GM19043 (cell line): ENCODE measurements around the gene CRACR2B.

ENCODE experiments used
- ATAC-seq: cut with Tn5 transposase; IDR thresholded peaks from one replicate; pipeline ENCODE4 v1.9.1; 2021; ENCODE audit warnings: low read depth; ENCODE audit not compliant: unreplicated experiment

Gene CRACR2B

DNA sequence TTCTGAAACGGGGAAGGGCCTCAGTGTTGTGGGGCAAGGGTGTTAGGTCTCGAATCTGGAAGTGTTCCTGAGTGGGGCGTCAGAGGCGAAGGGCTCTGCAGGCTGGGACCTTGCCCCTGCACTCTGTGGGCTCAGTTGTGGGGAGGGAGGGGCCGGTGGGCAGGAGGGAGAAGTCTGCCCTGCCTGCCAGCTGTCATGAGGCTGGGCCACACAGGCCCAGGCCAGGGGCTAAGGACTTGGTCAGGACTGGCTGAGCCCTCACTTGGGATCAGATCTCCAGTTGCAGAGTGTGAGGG lies at the start of gene CRACR2B:
CRACR2B (plus strand) TSS at position 23 of the 296 bp plus-strand sequence. CDS start 689 bp downstream, outside the sequence.
- ATAC-seq, result no peak

DNA sequence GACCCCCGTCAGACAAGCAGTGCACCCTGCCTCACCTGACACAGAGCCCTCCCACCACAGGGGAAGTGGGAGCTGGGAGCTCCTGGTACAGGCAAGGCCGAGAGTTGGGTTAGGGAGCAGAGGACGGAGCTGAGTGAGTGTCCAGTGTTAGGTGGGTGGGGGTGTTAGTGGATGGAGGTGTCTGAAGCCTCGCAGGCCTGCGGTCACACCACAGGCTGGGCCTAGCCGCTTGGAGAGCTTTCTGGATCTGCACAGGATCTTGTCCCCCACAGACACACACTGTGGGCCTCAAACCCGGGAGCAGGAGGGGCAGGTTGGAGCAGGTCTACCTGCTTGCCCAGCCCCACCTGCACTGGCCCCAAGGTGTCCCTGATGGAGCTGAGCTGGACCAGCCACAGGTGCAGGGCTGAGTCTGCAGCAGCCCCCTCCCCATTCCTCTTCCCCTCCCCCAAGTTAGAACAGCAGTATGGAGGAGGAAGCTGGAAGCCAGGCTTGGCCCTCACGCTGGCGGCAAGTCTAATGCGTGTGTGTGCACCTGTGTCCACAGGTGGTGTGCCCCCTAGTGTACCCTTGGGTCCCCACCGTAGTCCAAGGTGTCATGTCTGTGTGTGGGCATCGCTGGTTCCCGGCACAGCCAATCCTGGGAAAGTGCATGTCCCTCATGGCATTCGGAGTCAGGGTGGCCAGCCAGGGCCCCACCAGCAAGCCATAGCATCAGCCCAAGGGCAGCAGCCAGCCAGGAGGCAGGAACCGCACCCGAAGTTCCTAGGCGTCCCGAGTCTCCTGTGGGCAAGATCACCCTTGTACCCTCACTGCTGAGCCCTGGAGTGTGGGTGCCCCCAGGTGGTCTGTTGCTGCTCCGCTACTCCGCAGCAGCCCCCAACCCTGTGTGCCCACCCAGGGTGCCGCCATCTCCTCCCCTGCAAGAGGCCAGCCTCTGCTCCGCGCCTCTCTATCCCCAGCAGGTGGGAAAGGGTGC lies 48.5 kb upstream of the CRACR2B start:
- ATAC-seq, result no peak

DNA sequence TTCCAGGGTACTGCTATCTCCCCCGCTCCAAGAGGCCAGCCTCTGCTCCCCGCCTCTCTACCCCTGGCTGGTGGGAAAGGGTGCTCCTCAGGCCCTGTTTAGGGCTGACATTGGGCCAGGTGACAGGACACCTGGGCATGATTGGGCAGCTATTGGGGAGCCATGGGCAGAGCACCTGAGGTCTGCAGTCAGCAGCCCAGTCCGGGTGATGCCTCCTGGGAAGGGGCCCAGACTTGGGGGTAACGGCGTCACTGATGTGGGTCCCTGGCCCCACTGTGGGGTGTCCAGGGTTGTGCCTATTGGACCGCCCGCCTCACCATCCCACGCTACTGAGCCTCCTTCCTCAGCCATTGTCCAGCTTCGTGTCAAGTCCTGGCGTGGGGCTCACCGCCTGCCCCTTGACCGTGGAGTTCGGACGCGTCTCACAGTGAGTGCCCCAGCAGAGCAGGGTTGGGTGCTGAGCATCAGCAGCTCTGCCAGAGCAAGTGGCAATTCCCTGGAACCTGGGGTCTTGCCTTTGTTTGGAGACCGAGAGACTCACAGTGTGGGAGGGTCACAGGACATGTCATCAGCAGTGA lies 47.7 kb upstream of the CRACR2B start:
- ATAC-seq, result no peak

- no peak for ATAC-seq
These were observed 45.2 kb upstream of the CRACR2B start for GRCh38 chr11:782264-783174.

DNA sequence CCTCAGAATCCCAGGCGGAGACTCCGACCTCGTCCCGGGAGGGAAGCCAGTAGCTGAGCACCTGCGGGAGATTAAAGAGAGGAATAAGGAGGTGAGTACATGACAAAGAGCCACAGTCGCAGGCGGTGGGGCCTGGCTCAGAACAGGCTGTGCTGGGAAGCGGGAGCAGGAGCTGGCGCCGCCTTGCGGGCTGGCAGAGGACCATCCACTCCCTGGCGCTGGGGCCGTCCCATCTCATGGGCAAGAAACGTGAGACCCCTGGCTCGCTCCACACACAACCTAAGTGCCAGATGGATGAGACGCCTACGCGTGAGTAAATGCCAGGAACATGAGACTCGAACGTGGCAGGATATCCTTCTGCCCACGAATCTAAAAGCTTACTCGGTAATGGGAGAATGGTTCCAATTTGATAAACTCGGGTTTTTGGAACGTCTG lies 44.1 kb upstream of the CRACR2B start:
- ATAC-seq, result no peak

DNA sequence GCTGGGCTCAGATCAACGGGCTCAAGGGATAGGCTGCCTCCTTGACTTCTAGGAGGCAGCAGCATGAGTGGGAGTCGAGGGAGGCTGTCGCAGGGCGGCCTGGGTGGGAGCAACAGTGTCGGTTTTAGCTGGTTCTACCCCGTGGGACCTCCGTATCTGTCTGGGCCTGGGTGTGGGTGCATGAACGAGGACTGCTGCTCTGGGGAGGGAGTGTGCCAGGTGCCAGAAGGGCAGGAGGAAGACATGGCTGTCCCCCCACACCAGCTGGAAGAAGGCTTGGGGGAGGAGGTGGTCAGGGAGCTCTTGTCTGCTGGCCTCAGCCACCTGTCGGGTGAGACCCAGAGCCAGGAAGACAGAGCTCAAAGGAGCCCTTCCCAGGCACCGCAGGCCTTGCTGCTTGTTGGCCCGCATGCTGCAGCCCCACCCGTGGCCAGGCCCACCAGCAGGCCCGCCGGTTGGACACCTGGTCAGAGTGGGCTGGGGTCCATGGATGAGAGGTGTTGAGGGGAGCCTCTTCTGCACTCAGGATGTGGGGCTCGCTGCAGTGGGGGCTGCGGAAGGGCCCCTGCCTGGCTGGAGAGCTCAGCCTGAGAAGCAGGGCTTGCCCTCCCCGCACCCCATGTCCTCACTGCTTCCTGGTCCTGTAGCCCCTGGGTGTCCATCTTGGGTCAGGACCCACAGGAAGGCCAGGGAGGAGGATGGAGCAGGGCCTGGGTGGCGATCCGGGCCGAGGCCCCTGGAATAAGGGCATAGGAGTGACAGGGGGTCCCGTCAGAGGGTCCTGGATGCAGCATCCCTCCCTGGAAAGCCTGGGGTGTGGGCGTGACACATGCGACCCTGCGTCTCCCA lies 41.3 kb upstream of the CRACR2B start:
- ATAC-seq, result no peak

GRCh38 chr11:787084-787675 lies 40.5 kb upstream of the CRACR2B start:
- ATAC-seq, result no peak

DNA sequence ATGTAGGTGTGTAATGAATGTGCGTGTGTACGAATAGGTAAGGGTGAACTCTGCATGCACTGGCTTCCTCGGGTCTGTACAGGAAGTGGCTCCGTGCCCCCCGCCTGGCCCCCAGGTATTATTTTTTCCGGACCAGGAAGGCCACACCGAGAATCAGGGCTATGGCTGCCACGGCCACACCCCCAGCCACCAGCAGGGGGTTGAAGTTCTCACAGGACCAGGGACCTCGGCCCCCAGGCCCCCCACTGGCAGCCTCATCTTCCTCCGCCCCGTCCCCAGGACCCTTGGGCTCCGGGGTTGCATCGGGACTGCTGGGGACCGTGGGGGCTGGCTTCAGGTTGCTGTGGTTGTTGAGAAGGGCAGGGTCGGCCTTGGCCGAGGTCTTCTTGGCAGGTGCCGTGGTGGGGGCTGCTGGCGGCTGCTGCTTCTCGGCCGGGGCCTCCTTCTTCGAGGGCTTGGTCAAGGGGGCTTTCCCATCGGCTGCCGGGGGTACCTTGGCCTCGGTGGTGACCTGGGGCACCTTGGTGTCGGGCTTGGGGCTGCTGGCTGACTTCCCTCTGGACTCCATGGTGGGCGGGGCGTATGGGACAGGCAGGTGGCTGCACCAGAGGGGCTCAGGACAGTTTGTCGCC lies 39.6 kb upstream of the CRACR2B start:
- ATAC-seq, result no peak

DNA sequence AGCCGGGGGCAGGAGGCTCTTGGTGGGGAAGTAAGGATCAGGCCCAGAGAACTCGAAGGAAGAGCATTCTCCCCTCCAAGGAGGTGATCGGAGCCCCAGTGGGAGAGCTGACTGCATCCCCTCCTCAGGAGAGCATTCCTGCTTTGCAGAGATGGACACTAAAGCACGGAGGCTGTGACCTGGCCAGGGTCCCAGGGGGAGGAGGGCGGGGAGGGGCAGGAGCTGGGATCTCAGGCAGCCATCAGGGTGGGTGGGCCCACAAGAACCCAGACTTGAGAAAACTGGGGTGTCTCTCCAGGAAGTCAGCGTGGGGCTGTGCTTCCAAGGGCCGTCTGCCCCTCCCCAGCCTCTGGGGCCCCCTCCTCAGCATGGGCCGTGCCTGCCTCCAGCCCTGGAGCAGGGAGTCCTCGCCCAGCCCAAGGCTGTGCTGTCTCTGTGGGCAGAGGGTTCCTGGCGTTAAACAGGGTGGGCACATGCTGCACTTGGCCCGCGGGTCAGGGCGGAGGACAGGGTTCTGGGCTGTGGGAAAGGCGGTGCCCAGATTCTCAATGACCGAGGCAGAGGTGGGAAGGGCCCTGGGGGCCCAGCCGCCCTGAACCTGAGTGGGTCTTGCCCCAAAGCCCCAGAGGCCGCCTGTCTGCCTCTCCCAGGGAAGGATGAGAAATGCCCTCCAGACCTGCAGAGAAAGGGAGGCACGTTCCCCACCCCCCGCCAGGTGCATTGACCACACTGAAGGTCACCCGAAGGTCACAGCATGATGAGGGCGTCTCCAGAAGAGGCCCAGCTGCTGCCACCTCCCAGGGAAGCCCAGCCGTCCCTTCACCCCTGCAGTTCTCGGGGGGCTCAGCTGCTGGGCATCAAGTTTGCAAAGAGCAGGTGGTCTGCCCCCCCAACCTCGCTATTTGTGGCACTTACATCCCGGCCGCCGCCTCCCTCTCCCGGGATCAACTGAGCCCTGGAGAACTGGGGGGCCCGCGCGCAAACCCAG lies 38.5 kb upstream of the CRACR2B start:
- ATAC-seq, result no peak

DNA sequence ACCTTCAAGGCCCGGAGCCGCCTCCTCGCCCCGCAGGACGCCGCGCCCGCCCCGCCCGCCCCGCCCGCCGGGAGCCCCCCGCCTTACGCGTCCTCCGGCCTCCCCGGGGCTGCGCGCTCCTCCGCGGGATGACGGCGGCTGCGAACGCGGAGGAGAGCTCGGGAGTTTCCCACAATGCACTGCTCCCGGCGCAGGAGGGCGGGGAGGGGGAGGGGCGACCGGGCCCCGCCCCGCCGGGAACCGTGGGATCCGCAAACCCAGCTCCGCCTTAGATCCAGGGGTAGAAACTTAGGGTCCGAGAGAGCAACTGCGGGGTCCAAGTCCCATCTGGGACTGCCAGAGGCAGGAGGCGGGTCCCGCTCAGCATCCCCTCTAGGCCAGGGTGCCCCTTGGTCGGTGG lies 37.8 kb upstream of the CRACR2B start, which contains the start of gene CEND1:
CEND1 (minus strand) TSS at position 148 of the 400 bp plus-strand sequence. CDS start 1,514 bp downstream, outside the sequence.
- ATAC-seq, result no peak

GRCh38 chr11:790721-791564 lies 36.8 kb upstream of the CRACR2B start:
- ATAC-seq, result no peak

DNA sequence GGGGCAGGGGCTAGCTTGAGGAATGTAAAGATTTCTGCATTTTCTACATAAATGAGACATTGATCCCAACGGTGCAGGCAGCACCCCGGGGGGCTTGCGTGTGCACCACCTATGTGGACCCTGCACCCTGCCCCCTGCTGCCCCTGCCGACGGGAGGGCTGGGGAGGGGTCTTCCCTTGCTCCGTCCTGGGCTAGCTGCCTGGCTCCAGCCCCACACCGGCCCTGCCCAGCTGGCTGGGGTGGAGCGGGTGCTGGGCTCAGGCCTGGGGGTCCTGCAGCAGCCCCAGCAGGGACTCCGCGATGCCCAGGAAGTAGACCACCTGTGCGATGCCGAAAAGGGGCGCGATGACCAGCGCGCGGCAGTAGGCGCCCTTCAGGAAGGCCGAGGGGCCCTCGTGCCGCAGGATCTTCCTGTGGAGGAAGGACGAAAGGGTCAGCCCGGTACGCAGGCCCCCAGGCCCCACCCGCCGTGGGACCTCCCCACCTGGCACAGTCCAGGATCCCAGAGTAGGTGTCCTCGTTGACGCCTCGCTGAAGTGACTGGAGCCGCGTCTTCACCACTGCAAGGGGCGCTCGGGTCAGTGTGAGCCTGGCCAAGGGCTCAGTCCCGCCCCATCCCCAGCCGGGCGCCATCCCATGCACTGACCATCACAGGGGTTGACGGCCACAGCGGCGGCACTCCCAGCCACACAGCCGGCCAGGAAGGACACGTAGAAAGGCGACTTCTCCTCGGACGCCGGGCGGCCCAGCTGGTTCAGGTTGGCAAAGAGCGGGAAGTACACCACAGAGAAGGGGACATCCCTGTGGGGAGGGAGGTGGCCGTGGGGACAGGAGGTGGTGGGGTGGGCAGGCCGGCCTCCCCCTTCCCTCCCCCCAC lies 35.8 kb upstream of the CRACR2B start:
- ATAC-seq, result no peak

- ATAC-seq, result no peak
These were observed 35.2 kb upstream of the CRACR2B start for GRCh38 chr11:792535-792821.

- no peak for ATAC-seq
These were observed 34.8 kb upstream of the CRACR2B start for GRCh38 chr11:792873-793272.

- ATAC-seq, result no peak
These were observed 34.2 kb upstream of the CRACR2B start for GRCh38 chr11:793556-793955.

DNA sequence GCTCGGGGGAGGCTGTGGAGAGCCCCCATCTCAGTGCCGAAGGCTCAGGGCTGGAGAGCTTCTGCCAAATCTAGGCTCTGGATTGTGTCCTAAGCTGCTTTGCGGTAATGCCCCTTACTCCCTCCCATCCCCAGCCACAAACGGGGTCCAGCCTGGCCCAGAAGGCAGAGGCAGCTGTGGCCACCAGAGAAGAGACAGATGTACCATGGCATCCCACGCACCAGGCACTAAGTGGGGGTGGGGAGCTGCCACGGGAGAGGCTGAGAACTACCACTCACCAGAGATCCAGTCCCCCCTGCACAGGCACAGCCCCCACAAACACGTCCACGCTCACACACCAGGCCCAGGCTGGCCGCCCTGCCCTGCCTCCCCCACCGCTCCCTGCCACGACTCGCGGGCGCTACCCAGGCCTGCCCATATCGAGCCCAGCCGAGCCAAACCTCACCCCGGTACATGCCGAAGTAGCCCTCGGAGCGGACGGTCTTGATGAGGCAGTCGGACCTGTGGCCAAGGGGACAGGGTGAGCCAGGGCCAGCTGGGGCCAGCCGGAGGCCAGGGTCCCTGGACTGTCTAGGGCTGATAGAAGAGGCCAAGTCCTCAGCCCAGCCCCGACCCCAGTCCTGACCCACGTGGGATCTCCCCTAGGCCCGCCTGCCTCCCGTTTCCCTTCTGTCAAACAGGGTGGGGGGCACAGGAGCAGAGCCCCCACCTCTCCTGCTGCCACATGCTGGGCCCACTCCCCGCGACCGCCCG lies 33.5 kb upstream of the CRACR2B start:
- ATAC-seq, result no peak
